Activated gamma-delta T cell (primary cell): ENCODE measurements around the gene TMEM45A.
"Not testable (repeated sequence)": the region's sequence is repeated elsewhere in the genome, so short reads cannot be mapped to it uniquely, and the experiment has no call there.

Experiments
- DNase-seq: peaks from one replicate; lab custom pipeline; 2025; lab: John Stamatoyannopoulos, UW
- total RNA-seq, 2 donors: gene quantifications; one replicate each; lab custom pipeline; 2026; lab: John Stamatoyannopoulos, UW

The TMEM45A gene, protein sequence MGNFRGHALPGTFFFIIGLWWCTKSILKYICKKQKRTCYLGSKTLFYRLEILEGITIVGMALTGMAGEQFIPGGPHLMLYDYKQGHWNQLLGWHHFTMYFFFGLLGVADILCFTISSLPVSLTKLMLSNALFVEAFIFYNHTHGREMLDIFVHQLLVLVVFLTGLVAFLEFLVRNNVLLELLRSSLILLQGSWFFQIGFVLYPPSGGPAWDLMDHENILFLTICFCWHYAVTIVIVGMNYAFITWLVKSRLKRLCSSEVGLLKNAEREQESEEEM
- 0.04 to 0.05 reads per million in 2 donors for total RNA-seq

DNA sequence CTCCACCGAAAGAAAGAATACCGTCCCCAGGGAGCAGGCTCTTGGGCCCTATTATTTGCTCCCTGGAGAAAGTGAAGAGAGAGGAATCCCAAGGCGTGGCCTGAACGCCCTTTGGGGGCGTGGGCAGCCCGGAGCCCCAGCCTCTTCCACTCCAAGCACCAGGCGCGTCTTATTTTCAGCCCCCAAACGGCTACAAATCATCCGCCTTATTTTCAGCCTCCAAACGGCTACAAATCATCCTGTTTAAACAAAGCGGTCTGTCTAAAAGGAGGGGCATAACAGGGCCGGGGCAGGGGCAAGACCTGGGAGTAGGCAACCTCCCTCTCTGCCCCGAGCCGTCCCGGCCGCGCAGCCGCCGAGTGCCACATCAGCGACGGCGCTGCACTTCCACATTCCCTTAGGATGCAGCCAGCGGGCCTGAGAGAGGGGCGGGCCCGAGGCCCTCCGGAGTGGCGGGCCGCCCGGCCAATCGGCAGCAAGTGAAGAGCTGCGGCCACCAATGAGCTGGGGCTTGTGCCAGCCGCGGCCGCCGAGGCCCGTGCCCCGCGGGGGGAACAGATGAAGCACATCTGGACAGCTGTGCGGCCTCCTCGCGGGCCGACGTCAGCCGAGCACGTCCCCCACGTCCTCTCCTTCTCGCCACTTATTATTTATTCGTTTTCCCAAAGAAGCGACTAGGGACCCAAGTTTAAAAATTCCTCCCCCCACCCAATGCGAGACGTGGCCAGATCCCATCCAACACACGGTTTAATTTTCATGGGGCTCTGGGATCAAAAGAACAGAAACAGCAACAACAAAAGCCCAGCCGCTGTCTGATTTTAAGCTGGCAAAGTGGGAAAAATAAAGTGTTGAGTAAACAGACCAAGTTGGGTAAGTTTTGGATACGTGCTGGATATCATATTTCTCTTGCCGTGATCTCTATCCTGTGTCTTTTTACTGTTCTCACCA, at the start of gene TMEM45A:
Gene TMEM45A (plus strand): TSS at position 561 of the 948 bp plus-strand sequence. CDS start 62,593 bp downstream, outside the sequence.
- DNase-seq = peak; percentile 71

DNA sequence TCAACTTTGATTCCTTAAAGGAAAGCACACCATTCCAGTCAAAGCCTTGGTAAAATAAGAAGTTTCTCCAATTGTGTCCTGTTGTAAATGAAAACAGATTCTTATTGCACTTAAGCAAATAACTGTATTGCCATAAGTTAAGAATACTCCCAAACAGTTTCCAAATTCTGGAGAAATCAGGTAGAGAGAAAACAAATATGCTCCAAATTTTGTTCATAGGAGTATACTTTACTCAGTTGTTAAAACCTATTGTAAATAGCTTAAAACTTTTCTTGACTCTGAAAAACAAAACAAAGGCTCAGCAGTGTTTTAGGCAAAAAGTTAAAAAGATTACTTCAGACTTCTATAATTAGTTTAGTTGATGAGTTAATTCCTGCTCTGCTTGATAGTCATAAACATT, 48.7 kb upstream of the TMEM45A start:
- no peak for DNase-seq

DNA sequence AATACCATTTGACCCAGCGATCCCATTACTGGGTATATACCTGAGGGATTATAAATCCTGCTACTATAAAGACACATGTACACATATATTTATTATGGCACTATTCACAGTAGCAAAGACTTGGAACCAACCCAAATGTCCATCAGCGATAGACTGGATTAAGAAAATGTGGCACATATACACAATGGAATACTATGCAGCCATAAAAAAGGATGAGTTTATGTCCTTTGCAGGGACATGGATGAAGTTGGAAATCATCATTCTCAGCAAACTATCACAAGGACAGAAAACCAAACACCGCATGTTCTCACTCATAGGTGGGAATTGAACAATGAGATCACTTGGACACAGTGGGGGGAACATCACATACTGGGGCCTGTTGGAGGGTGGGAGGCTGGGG, 45.4 kb upstream of the TMEM45A start:
- not testable (repeated sequence) for DNase-seq

DNA sequence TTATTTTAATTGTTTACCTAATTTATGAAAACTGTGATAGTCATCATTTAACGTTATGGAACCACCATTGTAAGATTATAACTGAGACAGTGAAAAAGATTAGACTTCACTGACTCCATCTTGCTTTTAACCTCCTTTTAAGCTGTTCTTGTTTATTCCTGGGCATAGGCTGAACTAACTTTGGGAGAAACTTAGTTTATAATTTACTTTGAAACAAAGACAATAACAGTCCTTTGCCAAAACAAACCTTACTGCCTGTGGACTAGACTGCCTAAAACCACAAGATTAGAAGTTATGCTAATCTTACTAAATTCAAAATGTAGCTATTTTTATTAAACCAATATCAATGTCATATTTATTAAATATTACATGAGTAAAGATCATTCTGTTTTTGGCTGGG, 44.3 kb upstream of the TMEM45A start:
- DNase-seq = no peak

DNA sequence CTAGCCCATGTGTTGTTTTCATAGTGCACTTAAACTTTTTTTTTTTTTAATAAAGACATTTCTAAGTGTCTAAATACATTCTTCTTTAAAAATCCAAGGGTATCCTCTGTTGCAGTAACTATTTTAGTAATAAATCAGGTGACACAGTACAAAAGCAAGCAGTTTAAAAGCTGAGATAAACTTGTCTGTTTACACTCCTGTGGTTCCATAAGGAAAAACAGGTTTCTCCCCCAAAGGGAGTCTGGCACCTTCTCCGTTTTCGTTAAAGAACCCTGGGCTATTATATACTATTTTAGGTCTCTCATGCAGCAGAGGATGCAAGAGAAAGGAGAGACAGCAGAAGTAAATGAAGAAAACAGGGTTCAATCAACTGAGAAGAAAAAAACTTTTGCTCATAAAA, 43.2 kb upstream of the TMEM45A start:
- DNase-seq = no peak

DNA sequence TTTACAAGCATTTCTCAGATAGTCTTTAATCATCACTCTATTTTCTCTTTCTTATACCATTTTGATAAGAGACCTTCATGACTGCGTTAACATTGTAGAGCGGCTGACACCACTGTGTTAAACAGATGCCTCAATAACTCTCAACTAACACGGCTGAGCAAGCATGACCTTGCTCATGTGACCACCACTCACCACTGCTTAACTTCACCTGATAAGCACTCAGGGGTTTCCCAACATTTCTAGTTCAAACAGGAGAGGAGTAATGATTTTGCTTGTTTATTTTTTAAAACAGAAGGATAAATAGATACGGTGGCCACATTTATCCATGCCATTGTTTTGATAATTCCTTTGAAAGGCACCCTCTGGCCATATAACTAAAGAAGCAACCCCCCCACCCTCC, 37.7 kb upstream of the TMEM45A start:
- no peak for DNase-seq

DNA sequence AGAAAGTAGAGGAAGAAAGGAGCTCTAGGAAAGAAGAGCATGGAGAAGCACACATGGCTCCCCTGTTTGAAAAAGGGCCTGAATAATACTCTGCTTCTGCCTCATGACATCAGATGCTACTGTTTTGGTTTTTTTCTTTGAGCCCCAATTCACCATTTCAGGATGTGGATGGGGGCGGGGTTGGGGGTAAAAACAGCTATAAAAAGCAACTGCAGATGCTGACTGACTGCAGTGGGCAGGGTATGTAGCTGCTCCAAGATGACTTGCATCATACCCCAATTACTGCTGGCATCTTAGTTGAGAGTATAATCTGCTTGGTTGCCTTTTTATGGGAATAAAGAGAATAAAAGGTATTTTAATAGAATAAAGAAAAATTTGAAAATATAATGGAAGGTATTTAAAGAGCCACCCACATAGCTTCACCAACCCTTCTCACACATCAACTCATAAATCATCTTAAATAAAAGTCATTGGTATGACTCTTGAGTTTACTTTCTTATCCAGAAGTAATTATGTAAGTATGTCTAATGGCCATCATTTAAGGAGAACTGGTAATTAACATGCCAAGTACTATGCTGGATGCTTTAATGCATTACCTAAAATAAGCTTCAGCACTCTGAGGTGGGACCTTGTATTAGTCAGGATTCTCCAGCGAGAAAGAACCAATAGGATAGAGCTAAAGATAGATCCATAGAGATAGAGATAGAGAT, 36.4 kb upstream of the TMEM45A start:
- DNase-seq = no peak

DNA sequence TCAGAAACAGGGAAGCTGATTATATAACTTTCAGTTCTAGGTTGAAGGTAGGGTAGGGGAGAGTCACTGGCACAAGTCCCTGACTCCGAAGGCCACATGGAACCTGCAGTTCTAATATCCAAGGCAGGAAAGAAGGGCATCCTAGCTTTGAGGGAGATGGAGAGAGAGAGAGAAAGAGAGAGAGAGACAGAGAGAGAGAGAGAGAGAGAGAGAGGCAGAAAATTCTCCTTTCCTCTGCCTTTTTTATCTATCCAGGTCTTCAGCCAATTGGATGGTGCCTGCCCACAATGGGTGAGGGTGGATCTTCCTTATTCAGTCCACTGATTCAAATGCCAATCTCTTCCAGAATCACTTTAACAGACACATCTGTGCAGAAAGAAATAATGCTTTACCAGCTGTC, 35.7 kb upstream of the TMEM45A start:
- DNase-seq = no peak

DNA sequence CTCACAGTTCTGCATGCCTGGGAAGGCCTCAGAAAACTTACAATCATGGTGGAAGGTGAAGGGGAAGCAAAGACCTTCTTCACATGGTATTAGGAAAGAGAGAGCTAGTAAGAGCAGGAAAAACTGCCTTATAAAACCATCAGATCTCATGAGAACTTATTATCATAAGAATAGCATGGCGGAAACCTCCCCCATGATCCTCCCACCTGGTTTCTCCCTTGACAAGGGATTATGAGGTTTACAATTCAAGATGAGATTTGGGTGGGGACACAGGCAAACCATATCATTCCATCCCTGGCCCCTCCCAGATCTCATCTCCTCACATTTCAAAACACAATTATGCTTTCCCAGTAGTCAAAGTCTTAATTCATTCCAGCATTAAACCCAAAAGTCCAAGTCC, 34.6 kb upstream of the TMEM45A start:
- no peak for DNase-seq

DNA sequence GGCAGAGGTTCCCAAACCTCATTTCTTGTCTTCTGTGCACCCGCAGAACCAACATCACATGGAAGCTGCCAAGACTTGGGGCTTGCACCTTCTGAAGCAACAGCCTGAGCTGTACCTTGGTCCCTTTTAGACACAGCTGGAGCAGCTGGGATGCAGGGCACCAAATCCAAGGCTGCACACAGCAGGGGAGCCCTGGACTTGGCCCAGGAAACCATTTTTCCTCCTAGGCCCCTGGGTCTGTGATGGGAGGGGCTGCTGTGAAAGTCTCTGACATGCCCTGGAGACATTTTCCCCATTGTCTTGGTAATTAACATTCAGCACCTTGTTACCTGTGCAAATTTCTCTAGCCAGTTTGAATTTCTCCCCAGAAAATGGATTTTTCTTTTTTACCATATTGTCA, 33.6 kb upstream of the TMEM45A start:
- DNase-seq = no peak

DNA sequence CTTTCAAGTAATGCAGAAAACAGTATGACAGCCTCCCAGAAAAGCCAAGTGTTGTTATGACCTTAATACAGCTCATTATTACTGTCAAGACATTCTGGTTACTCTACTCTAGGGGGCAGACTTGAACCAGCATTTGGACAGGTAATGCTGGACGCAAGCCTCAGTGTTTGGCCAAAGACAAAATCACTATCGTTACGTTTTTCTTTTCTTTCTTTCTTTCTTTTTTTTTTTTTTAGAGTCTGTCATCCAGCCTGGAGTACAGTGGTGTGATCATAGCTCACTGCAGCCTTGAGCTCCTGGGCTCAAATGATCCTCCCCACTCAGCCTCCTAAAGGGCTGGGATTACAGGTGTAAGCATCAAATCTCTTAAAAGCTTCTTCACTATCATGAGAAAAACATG, 29.4 kb upstream of the TMEM45A start:
- DNase-seq = no peak

DNA sequence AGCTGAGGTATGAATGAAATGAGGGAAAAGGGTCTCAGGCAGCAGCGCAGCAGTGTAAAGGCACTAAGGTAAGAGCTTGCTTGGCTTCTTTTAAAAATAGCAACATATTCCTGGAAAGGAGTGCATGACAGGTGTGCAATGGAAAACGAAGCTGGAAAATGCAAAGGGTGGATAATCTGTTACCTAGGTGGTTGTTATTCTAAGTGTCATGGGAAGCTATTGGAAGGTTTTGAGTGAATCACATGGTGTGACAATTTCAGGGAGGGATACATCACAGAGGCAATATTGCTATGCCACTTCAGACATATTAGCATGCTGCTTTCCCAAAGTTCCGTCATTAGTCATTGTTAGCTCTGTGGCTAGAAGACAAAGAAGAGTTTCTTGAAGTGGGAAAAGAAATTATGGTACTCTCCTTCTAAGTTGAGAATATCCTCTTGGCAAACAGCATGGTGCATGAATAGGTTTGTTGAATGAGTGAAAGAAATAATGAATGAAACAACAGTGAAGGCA, 28.7 kb upstream of the TMEM45A start:
- DNase-seq = no peak

DNA sequence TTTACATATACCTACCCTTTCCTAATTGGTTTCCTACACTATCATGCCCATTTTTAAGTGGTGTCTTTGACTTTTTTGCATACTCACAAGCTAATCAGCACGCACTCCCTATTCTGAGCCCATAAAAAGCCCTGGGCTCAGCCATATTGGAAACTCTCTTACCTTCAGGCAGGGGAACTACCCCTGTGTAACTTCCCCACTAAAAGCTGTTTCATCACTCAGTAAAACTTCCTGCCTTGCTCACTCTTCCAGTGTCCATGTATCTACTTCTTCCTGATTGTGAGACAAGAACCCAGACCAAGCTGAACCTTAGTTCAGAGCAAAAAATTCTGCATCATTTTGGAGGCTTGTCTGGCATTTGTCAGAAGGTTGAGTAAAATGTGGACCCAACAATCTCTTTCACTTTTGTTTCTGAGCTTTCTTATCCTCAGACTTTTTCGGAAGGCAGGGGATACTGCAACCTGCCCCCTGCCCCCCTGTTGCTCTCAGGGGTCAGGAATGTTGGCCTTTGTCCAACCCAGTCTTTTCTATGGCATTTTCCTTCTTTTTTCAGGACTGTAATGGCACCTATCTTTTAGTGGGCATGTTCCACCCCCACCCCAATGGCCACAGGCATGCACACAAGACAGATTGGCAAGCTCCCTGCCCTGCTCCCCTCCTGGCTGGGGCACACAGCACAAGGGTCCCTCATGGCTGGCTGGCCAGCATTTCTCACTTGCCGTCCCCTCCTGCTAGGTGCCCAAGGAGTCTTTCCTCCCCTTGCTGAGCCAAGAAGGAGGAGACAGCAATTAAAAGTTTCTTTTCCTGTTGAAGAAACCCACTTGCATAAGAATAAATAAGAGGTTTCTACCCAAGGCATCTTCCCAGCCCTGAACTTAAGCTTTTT, 26.3 kb upstream of the TMEM45A start:
- no peak for DNase-seq

DNA sequence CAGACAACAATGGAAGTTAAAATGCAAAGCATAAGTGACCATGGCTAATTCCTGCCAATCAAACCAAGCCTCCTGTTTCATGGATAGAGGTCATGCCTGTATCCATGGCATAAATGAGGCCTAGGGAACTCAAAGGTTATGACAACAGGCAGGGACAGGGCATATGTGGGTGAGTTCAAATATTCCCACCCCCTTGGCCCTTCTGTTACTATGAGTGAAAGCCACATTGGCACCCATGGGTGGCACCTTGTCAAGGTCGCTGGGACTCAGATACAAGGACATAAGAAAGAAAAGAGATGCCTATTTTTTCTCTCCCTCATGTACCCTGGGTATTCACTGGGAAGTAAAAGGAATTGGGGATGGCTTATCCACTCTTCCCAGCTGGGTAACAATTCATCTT, 25.3 kb upstream of the TMEM45A start:
- DNase-seq = no peak

DNA sequence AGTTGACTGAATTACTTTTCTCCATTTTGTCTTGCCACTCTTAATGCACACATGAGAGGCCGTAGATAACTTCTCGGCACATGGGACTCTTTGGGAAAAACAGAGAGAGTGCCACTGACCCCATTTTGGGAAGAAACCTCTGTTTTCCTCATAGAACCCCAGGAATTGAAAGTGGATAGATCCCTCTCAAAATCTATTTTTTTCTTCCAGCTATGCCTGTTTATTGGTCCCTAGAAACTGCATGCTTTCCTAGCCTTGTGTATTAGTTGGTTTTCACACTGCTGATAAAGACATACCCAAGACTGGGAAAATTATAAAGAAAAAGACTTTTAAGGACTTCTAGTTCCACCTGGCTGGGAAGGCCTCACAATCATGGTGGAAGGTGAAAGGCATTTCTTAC, 23.7 kb upstream of the TMEM45A start:
- DNase-seq = no peak

DNA sequence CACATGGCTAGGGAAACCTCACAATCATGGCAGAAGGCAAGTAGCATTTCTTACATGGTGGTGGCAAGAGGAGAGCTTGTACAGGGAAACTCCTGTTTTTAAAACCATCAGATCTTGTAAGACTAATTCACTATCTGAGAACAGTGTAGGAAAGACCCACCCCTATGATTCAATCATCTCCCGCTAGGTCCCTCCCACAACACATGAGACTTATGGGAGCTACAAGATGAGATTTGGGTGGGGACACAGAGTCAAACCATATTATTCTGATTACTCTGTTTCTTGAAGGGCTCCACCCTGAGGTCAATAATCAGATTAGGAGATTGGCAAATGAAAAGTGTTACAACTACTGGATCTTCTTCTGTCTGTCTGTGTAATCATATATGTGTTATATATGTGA, 21.5 kb upstream of the TMEM45A start:
- DNase-seq = no peak

DNA sequence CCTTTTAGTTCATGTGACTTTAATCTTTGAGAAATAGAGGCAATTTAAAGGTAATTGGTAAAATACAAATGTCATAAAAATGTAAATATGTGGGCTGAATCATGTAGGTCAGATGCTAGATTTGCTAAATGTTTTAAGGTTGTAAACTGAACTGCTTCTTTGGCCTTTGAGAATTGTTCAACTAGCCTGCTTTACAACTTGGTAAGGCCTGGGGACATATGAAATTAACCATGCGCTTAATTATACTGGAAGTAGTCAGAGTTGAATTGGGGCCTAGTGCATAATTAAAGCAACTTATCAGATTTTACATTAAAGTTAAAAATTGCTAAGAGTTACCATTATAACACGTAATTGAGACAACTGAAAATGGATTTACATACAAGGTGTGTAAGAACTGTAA, 21.0 kb upstream of the TMEM45A start:
- DNase-seq = no peak

DNA sequence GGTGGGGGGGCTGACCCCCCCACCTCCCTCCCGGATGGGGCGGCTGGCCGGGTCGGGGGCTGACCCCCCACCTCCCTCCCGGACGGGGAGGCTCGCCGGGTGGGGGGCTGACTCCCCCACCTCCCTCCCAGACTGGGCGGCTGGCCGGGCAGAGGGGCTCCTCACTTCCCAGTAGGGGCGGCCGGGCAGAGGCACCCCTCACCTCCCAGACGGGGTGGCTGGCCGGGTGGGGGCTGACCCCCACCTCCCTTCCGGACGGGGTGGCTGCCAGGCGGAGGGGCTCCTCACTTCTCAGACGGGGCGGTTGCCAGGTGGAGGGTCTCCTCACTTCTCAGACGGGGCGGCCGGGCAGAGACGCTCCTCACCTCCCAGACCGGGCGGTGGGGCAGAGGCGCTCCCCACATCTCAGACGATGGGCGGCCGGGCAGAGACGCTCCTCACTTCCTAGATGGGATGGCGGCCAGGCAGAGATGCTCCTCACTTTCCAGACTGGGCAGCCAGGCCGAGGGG, 14.5 kb upstream of the TMEM45A start:
- not testable (repeated sequence) for DNase-seq

DNA sequence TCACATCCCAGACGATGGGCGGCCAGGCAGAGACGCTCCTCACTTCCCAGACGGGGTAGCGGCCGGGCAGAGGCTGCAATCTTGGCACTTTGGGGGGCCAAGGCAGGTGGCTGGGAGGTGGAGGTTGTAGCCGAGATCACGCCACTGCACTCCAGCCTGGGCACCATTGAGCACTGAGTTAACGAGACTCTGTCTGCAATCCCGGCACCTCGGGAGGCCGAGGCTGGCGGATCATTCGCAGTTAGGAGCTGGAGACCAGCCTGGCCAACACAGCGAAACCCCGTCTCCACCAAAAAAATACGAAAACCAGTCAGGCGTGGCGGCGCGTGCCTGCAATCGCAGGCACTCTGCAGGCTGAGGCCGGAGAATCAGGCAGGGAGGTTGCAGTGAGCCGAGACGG, 13.9 kb upstream of the TMEM45A start:
- not testable (repeated sequence) for DNase-seq

DNA sequence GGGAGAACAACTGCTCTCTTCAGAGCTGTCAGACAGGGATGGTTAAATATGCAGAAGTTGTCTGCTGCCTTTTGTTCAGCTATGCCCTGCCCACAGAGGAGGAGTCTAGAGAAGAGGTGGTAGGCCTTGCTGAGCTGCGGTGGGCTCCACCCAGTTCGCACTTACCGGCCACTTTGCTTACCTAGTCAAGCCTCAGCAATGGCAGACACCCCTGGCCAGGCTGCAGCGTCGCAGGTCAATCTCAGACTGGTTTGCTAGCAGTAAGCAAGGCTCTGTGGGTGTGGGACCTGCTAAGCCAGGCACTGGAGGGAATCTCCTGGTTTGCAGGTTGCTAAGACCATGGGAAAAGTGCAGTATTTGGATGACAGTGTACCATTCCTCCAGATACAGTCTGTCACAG, 12.3 kb upstream of the TMEM45A start:
- no peak for DNase-seq

DNA sequence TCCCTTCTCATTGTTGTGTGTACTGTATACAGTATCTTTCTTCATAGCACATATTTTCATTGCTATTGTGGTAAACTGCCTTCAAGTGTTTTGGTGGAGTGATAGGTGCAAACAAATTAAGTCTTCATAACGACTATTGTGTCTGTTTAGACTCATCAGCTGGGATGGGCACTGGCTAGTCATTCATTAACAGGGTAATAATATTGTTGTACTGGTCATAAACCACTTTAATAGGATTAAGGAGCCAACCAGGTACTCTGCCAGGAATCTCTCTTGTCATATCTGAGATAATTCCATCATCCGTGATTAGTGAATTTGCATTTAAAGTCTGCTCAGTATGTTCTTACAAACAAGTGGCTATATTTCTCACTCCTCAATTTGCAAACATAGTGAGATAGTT, 10.2 kb upstream of the TMEM45A start:
- no peak for DNase-seq
